ENCODE results near the gene UGT8.

DNA sequence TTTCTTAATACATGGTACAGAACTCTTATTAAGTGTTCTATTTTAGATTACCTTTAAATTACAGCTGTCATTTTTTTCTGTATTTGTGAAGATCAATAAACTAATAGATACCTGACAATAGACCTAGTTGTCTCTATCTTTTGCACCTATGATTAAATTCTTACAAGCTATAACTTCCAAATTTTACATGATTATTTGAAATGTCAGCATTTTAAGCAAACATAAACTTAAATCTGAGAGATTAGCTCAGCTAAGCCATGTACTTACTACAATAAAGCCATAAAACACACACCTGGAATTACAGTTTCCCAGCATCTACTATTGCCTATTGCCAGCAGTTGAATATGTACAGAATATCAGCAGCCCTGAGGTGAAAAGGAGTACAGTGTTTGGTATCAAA, 118.8 kb downstream of the UGT8 start:
- TF ChIP-seq, protein P1, sequence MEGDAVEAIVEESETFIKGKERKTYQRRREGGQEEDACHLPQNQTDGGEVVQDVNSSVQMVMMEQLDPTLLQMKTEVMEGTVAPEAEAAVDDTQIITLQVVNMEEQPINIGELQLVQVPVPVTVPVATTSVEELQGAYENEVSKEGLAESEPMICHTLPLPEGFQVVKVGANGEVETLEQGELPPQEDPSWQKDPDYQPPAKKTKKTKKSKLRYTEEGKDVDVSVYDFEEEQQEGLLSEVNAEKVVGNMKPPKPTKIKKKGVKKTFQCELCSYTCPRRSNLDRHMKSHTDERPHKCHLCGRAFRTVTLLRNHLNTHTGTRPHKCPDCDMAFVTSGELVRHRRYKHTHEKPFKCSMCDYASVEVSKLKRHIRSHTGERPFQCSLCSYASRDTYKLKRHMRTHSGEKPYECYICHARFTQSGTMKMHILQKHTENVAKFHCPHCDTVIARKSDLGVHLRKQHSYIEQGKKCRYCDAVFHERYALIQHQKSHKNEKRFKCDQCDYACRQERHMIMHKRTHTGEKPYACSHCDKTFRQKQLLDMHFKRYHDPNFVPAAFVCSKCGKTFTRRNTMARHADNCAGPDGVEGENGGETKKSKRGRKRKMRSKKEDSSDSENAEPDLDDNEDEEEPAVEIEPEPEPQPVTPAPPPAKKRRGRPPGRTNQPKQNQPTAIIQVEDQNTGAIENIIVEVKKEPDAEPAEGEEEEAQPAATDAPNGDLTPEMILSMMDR (IDR thresholded peaks at IDR 0.05), result no peak
- TF ChIP-seq POLR2A (IDR thresholded peaks at IDR 0.05), result no peak

All from heart left ventricle (tissue), 13 donors.